Measurements from ENCODE around the gene CREBZF. TPM values are rescaled to one million over a fixed set of nuclear protein-coding genes. Genes with fewer than 3 reads are reported as not detected.
"Not testable (repeated sequence)": the region's sequence is repeated elsewhere in the genome, so short reads cannot be mapped to it uniquely, and the experiment has no call there.

The CREBZF gene
- total RNA-seq, 1 donor from 2014 or later, result 57.7 TPM

DNA sequence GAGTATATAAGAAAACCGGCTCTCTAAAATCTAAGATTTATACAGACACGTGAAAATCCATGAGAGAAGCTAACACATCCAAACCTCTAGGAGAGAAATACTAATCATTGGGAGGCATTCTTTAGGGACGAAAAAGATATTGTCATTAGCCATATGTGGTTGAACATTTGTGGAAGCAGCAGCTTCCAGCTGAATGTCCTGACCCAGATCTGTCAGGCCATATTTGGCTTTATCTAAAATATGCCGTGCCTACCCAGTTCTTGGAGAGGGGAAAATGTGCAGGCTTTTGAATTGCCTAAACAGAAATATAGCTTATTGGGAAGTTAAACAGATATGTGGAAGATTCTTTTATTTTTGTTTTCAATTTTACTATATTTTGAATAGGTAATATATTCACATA lies 14.6 kb upstream of the CREBZF start:
- no peak for FAIRE-seq
- H3K4me3 ChIP-seq (ENCODE audit: low read depth, low read length), result no peak overlapping the region

DNA sequence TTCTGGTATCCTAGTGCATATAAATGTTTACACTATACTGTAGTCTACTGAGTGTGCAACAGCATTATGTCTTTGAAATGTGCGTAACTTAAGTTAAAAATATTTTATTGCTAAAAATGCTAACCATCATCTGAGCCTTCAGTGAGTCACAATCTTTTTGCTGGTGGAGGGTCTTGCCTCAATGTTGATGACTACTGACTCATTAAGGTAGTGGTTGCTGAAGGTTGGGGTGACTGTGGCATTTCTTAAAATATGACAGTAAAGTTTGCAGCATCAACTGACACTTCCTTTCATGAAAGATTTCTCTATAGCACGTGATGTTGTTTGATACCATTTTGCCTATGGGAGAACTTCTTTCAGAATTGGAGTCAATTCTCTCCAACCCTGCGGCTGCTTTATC lies 8.5 kb upstream of the CREBZF start:
- Histone ChIP-seq H3K36me3 (ENCODE audit: control insufficient read depth, insufficient read depth, low read length) (no peaks in the 10 kb centered on the region), H3K4me3 (ENCODE audit: low read depth, low read length) (no peak overlapping the region), H3K27me3 (ENCODE audit: control insufficient read depth, insufficient read depth, low read length) (no peaks in the 10 kb centered on the region)
- FAIRE-seq, result no peak
- TF ChIP-seq, protein P1, sequence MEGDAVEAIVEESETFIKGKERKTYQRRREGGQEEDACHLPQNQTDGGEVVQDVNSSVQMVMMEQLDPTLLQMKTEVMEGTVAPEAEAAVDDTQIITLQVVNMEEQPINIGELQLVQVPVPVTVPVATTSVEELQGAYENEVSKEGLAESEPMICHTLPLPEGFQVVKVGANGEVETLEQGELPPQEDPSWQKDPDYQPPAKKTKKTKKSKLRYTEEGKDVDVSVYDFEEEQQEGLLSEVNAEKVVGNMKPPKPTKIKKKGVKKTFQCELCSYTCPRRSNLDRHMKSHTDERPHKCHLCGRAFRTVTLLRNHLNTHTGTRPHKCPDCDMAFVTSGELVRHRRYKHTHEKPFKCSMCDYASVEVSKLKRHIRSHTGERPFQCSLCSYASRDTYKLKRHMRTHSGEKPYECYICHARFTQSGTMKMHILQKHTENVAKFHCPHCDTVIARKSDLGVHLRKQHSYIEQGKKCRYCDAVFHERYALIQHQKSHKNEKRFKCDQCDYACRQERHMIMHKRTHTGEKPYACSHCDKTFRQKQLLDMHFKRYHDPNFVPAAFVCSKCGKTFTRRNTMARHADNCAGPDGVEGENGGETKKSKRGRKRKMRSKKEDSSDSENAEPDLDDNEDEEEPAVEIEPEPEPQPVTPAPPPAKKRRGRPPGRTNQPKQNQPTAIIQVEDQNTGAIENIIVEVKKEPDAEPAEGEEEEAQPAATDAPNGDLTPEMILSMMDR (IDR thresholded peaks at IDR 0.05; ENCODE audit: insufficient read depth, low read length, severe bottlenecking), result no peak
- DNase-seq (ENCODE audit: low read depth), result no peak

More for the DNA sequence above, 14.6 kb upstream of the CREBZF start:
- TF ChIP-seq, protein P1 (IDR thresholded peaks at IDR 0.05; ENCODE audit: insufficient read depth, low read length, severe bottlenecking), result no peak
- no peaks in the 10 kb centered on the region for H3K27me3 ChIP-seq (ENCODE audit: control insufficient read depth, insufficient read depth, low read length)
- no peaks in the 10 kb centered on the region for H3K36me3 ChIP-seq (ENCODE audit: control insufficient read depth, insufficient read depth, low read length)
- no peak for DNase-seq (ENCODE audit: low read depth)

DNA sequence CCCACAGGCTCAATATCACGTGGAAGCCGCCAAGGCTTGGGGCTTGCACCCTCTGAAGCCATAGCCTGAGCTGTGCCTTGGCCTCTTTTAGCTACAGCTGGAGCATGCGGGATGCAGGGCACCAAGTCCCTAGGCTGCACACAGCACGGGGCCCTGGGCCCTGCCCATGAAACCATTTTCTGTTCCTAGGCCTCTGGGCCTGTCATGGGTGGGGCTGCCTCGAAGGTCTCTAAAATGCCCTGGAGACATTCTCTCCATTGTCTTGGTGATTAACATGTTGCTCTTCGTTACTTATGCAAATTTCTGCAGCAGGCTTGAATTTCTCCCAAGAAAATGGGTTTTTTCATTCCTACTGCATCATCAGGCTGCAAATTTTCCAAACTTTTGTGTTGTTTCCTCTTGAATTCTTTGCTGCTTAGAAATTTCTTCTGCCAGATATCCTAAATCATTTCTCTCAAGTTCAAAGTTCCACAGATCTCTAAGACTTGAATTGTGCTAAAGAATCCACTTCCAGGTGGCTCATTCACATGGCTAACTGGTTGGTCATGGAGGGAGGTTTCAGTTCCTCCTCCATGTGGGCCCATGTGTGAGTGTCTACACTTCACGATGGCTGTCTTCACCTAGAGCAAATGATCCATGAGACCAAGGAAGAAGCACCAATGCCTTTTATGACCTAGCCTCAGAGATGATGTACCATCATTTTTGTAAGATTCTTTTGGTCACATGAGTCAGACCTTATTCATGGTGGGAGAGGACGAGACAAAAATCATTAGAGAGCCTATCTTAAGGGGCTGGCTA lies 7.4 kb upstream of the CREBZF start:
- Histone ChIP-seq H3K4me3 (ENCODE audit: low read depth, low read length) (no peak overlapping the region), H3K36me3 (ENCODE audit: control insufficient read depth, insufficient read depth, low read length) (no peaks in the 10 kb centered on the region), H3K27me3 (ENCODE audit: control insufficient read depth, insufficient read depth, low read length) (no peaks in the 10 kb centered on the region)
- FAIRE-seq, result no peak
- no peak for DNase-seq (ENCODE audit: low read depth)
- TF ChIP-seq, protein P1 (IDR thresholded peaks at IDR 0.05; ENCODE audit: insufficient read depth, low read length, severe bottlenecking), result no peak

DNA sequence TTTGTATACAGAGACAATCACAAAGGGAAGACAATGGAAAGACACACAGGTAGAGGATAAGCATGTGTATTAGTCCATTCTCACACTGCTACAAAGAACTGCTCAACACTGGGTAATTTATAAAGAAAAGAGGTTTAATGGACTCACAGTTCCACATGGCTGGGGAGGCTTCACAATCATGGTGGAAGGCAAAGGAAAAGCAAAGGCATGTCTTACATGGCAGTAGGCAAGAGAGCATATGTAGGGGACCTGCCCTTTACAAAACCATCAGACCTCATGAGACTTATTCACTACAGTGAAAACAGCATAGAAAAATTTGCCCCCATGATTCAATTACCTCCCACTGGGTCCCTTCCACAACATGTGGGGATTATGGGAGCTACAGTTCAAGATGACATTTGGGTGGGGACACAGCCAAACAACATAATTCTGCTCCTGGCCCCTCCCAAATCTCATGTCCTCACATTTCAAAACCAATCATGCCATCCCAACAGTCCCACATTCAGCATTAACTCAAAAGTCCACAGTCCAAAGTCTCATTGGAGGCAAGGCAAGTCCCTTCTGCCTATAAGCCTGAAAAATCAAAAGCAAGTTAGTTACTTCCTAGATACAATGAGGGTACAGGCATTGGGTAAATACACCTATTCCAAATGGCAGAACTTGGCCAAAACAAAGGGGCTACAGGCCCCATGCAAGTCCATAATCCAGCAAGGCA lies 6.2 kb upstream of the CREBZF start:
- not testable (repeated sequence) for FAIRE-seq; DNase-seq (ENCODE audit: low read depth); H3K36me3 ChIP-seq (ENCODE audit: control insufficient read depth, insufficient read depth, low read length); H3K4me3 ChIP-seq (ENCODE audit: low read depth, low read length); H3K27me3 ChIP-seq (ENCODE audit: control insufficient read depth, insufficient read depth, low read length)

DNA sequence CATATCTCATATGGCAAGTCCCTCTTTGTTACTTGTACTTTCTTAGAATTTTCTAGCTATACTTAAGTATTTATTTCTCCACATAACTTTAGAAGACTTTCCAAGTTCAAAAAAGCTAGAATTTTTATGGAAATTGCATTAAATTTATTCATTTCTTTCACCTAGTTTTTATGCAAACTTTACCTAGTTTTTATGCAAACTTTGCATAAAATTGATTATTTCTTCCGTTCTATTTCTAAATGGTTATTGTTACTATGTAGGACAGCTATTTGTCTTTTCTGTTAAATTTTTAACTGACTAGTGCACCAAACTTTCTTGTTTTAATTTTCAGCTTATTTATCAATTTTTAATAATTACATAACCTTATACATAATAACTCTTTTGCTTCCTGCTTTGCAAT lies 3.2 kb upstream of the CREBZF start:
- H3K4me3 ChIP-seq (ENCODE audit: low read depth, low read length), result no peak overlapping the region
- TF ChIP-seq, protein P1 (IDR thresholded peaks at IDR 0.05; ENCODE audit: insufficient read depth, low read length, severe bottlenecking), result no peak
- peaks cover 1% of the 10 kb centered on the region for H3K36me3 ChIP-seq (ENCODE audit: control insufficient read depth, insufficient read depth, low read length)
- no peak for DNase-seq (ENCODE audit: low read depth)
- no peak for FAIRE-seq
- no peaks in the 10 kb centered on the region for H3K27me3 ChIP-seq (ENCODE audit: control insufficient read depth, insufficient read depth, low read length)

DNA sequence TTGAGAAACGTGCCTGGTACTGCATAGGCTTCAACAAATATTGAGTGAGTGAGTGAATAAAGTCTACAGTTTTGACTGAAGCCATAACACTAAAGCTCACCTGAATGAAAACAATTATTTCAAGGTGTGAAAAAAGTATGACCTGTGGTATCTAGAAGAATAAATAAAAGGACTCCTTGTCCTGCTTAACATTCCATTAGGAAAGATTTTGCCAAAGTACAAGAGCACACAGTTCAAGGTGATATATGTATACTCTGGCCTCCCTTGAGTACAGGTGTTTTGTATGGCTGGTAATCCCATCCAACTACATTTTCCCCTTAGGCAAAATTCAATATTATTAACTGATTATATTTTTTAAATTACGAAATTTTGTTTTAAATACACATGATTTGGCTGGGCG lies 1.8 kb upstream of the CREBZF start:
- TF ChIP-seq, protein P1 (IDR thresholded peaks at IDR 0.05; ENCODE audit: insufficient read depth, low read length, severe bottlenecking), result no peak
- DNase-seq (ENCODE audit: low read depth) (no peak), FAIRE-seq (no peak)
- peaks cover 1% of the 10 kb centered on the region for H3K36me3 ChIP-seq (ENCODE audit: control insufficient read depth, insufficient read depth, low read length)
- no peaks in the 10 kb centered on the region for H3K27me3 ChIP-seq (ENCODE audit: control insufficient read depth, insufficient read depth, low read length)
- no peak overlapping the region for H3K4me3 ChIP-seq (ENCODE audit: low read depth, low read length)

Data from bronchial epithelial cell (primary cell).